Tibial artery (tissue), 4 donors: Measurements from ENCODE around the gene ARID5A.

Experiments used
- DNase-seq, 2 donors: peaks; one replicate each; pipeline ENCODE4 v3.0.0-alpha.2; 2019
- H3K27ac ChIP-seq, 2 donors: fragments of 200-600 bp; sonication (generic) in 1 of 2; 1 replicate in 1 of 2; 2 replicates in 1 of 2; pipeline ENCODE4 v1.5.1; 2018 to 2019; ENCODE audit warnings: mild to moderate bottlenecking in 1 of 2
- H3K27me3 ChIP-seq, 2 donors: fragments of 200-600 bp; sonication (generic) in 1 of 2; one replicate each; pipeline versions ENCODE4 v1.5.1 to v1.6.0; 2016 to 2019
- H3K36me3 ChIP-seq, 3 donors: fragments of 200-600 bp; sonication (generic) in 2 of 3; one replicate each; pipeline ENCODE4 v1.5.1; 2016 to 2019; ENCODE audit warnings: mild to moderate bottlenecking in 2 of 3
- H3K4me1 ChIP-seq, 4 donors: fragments of 200-600 bp; sonication (generic) in 2 of 4; 1 replicate in 3 of 4; 2 replicates in 1 of 4; pipeline ENCODE4 v1.5.1; 2016 to 2019
- H3K4me3 ChIP-seq, 2 donors: fragments of 200-600 bp; sonication (generic) in 1 of 2; 1 replicate in 1 of 2; 2 replicates in 1 of 2; pipeline ENCODE4 v1.5.1; 2018 to 2019; ENCODE audit warnings: mild to moderate bottlenecking in 2 of 2
- H3K9me3 ChIP-seq, 3 donors: fragments of 200-600 bp; sonication (generic) in 1 of 3; one replicate each; pipeline ENCODE4 v1.5.1; 2016 to 2019
- intact Hi-C: fragments of 100-400 bp; cut with DNase I; formaldehyde crosslinking; loops from one replicate; pipeline ENCODE4 v1.15.0; 2023; ENCODE audit warnings: low total_unique reads
- TF ChIP-seq, protein P1 (sequence below), 2 experiments: fragments of 200-600 bp in 1 of 2; fragments of 450-650 bp in 1 of 2; IDR thresholded peaks; one replicate each; pipeline ENCODE4 v1.5.1; 2017 to 2019; ENCODE audit warnings: antibody characterized with exemption in 2 of 2, mild to moderate bottlenecking in 1 of 2, moderate library complexity in 1 of 2

The ARID5A gene

DNA sequence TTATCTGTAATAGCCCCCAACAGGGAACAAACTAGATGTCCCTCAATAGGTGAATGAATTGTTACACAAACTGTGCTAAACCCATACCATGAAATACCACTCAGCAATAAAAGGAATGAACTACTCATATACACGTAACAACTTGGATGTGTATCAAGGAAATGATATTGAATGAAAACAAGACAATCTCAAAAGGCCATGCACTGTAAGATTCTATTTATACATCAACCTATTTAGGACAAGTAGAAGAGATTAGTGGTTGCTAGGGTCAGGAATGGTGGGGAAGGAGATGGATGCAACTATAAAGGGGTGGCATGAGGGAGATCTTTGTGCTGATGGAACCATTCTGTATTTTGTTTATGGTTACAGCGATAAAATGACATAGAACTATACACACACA lies 54.5 kb downstream of the ARID5A start:
- TF ChIP-seq, protein P1, sequence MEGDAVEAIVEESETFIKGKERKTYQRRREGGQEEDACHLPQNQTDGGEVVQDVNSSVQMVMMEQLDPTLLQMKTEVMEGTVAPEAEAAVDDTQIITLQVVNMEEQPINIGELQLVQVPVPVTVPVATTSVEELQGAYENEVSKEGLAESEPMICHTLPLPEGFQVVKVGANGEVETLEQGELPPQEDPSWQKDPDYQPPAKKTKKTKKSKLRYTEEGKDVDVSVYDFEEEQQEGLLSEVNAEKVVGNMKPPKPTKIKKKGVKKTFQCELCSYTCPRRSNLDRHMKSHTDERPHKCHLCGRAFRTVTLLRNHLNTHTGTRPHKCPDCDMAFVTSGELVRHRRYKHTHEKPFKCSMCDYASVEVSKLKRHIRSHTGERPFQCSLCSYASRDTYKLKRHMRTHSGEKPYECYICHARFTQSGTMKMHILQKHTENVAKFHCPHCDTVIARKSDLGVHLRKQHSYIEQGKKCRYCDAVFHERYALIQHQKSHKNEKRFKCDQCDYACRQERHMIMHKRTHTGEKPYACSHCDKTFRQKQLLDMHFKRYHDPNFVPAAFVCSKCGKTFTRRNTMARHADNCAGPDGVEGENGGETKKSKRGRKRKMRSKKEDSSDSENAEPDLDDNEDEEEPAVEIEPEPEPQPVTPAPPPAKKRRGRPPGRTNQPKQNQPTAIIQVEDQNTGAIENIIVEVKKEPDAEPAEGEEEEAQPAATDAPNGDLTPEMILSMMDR (IDR thresholded peaks at IDR 0.05): no peak
- Histone ChIP-seq H3K27ac (no peak overlapping the region), H3K36me3 (peaks cover 49 to 51% (median 49%) of the 10 kb centered on the region in 3 donors), H3K4me1 (no peaks in the 10 kb centered on the region), H3K27me3 (no peaks in the 10 kb centered on the region), H3K4me3 (no peak overlapping the region), H3K9me3 (no peaks in the 10 kb centered on the region)
- DNase-seq: no peak
- intact Hi-C loops: no loop called here

DNA sequence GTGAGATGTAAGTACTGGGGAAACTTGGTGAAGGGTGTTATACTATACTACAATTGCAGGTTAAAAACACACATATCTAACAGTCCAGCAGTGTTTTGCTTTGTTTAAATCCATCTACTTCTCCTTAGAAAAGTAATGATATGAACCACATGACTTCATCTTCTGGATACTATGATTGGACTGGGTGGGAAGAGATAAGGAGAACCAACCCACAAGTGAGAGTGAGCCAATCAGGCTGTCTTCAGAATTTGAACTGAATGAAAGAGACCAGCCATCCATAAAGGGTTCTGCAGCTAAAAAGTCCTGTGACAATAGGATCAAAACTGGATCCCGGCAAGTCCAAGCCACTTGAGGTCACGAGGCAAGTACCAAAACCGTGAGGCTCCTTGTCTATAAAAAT lies 54.9 kb downstream of the ARID5A start:
- no peak for DNase-seq
- H3K9me3 ChIP-seq: no peaks in the 10 kb centered on the region
- H3K36me3 ChIP-seq: peaks cover 53 to 56% (median 54%) of the 10 kb centered on the region in 3 donors

GRCh38 chr2:96594282-96594681 lies 57.7 kb downstream of the ARID5A start:
- no peak overlapping the region for H3K27ac ChIP-seq
- DNase-seq: no peak
- H3K36me3 ChIP-seq: peaks cover 58 to 74% (median 70%) of the 10 kb centered on the region in 3 donors
- no peaks in the 10 kb centered on the region for H3K9me3 ChIP-seq
- intact Hi-C loops: no loop called here
- no peaks in the 10 kb centered on the region for H3K4me1 ChIP-seq
- no peaks in the 10 kb centered on the region for H3K27me3 ChIP-seq
- no peak overlapping the region for H3K4me3 ChIP-seq
- TF ChIP-seq, protein P1 (IDR thresholded peaks at IDR 0.05): no peak

More for the DNA sequence above, 54.9 kb downstream of the ARID5A start:
- Histone ChIP-seq H3K4me1 (no peaks in the 10 kb centered on the region), H3K27ac (no peak overlapping the region), H3K27me3 (no peaks in the 10 kb centered on the region), H3K4me3 (no peak overlapping the region)
- TF ChIP-seq, protein P1 (IDR thresholded peaks at IDR 0.05): no peak
- intact Hi-C loops: no loop called here

DNA sequence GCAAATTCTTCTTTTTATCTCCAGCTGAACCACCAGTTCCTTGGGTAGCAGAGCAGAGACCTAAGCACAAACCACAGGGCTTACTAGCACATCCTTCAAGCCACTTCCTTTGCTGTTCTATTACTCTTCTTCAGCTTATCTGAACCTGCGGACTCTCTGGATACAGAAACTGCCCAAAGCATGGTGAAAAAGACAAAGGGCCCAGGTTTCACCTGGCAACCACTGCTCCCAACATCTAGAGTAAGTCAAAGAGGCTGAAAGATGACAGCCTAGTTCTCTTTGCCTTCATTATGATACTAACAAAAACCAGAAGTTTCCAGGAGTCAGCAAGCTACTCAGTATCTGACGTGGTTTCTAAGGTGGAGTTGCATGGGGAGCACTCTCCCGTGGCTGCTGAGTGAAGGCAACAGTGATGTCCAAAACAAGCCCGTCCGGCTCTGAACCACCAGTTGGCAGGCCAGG lies 58.2 kb downstream of the ARID5A start:
- no peak overlapping the region for H3K4me3 ChIP-seq
- intact Hi-C loops: no loop called here
- DNase-seq: no peak
- no peaks in the 10 kb centered on the region for H3K4me1 ChIP-seq
- no peak overlapping the region for H3K27ac ChIP-seq
- no peaks in the 10 kb centered on the region for H3K27me3 ChIP-seq
- H3K9me3 ChIP-seq: no peaks in the 10 kb centered on the region
- H3K36me3 ChIP-seq: peaks cover 58 to 74% (median 71%) of the 10 kb centered on the region in 3 donors
- TF ChIP-seq, protein P1 (IDR thresholded peaks at IDR 0.05): no peak

- intact Hi-C loops: no loop called here
- H3K4me1 ChIP-seq: no peaks in the 10 kb centered on the region
- no peak overlapping the region for H3K27ac ChIP-seq
- H3K36me3 ChIP-seq: peaks cover 73 to 88% (median 83%) of the 10 kb centered on the region in 3 donors
- H3K4me3 ChIP-seq: no peak overlapping the region
- no peak for DNase-seq
- TF ChIP-seq, protein P1 (IDR thresholded peaks at IDR 0.05): no peak
- H3K9me3 ChIP-seq: no peaks in the 10 kb centered on the region
- no peaks in the 10 kb centered on the region for H3K27me3 ChIP-seq
Observed at GRCh38 chr2:96596596-96596995, 60.0 kb downstream of the ARID5A start.

- Histone ChIP-seq H3K27ac (no peak overlapping the region), H3K36me3 (peaks cover 78 to 88% (median 82%) of the 10 kb centered on the region in 3 donors), H3K4me1 (no peaks in the 10 kb centered on the region), H3K4me3 (no peak overlapping the region), H3K9me3 (no peaks in the 10 kb centered on the region), H3K27me3 (no peaks in the 10 kb centered on the region)
- TF ChIP-seq, protein P1 (IDR thresholded peaks at IDR 0.05): no peak
- intact Hi-C loops: no loop called here
- DNase-seq: no peak
Observed at GRCh38 chr2:96599941-96600340, 63.4 kb downstream of the ARID5A start.
